Activated naive CD4-positive, alpha-beta T cell treated with anti-CD3 and anti-CD28 coated beads, Interleukin-2, amount 50 U/mL, for 72 hours (primary cell): Measurements from ENCODE around the gene NID1. TPM values are rescaled to one million over a fixed set of nuclear protein-coding genes. Genes with fewer than 3 reads are reported as not detected.
A peak's percentile ranks its signal among the peaks of the same experiment; 100 is the strongest.
"Not testable (repeated sequence)": the region's sequence is repeated elsewhere in the genome, so short reads cannot be mapped to it uniquely, and the experiment has no call there.

ENCODE experiments used
- ATAC-seq, 2 donors: fragments of 150-1000 bp; cut with Tn5 transposase; 2 replicates each; pipeline ENCODE4 v1.10.0; 2021; ENCODE audit warnings: mild to moderate bottlenecking in 2 of 2, moderate library complexity in 2 of 2
- DNase-seq, 2 donors: peaks; one replicate each; pipeline ENCODE4 v3.0.0; 2021 to 2022; ENCODE audit warnings: low spot score in 2 of 2
- H3K27ac Mint-ChIP-seq, 2 donors: one replicate each; pipeline ENCODE4 v1.8.0; 2022; ENCODE audit warnings: mild to moderate bottlenecking in 2 of 2, mixed read lengths in 2 of 2
- H3K36me3 Mint-ChIP-seq, 2 donors: one replicate each; pipeline ENCODE4 v1.8.0; 2022; ENCODE audit warnings: mixed read lengths in 2 of 2
- H3K9me3 Mint-ChIP-seq, 2 donors: one replicate each; pipeline ENCODE4 v1.8.0; 2022; ENCODE audit warnings: mixed read lengths in 2 of 2
- total RNA-seq, 2 donors: library from RNA; stranded (reverse); gene quantifications; one replicate each; pipeline ENCODE4 v1.2.3, GENCODE V29; 2022

Gene NID1
- total RNA-seq, 2 donors from 2014 or later = 0.70 TPM; not detected in 1

DNA sequence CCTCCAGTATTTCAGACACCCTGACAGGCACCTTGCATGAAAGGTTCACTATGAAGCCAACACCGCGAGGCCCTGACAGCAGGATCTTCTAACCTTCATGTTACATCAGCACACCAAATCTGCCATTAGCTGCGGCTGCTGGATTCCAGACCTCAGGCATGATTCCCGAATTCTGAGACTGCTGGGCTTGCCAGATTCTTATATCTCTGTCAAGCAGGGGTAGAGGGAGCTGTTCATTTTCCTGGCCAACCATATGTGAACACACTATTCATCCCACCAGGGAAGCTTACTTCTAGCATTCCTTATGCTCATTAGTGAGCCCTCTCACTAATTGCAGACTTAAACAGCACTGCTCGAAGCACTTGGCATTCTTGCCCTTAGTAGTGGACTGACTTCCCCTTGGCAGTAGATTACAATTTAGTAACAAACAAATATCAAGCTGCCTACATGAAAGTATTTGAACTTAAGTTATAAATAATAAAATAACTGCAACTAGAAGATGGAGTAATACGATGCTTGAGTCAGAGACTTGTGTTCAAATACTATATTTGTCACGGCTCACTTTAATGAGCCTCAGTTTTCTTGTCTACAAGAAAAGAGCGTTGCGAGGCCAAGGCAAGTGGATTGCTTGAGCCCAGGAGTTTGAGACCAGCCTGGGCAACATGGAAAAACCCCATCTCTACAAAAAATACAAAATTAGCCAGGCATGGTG lies 43.3 kb downstream of the NID1 start:
- no peak for ATAC-seq
- Mint-ChIP-seq H3K27ac (no peak overlapping the region), H3K36me3 (no peaks in the 10 kb centered on the region), H3K9me3 (no peaks in the 10 kb centered on the region)
- no peak for DNase-seq

DNA sequence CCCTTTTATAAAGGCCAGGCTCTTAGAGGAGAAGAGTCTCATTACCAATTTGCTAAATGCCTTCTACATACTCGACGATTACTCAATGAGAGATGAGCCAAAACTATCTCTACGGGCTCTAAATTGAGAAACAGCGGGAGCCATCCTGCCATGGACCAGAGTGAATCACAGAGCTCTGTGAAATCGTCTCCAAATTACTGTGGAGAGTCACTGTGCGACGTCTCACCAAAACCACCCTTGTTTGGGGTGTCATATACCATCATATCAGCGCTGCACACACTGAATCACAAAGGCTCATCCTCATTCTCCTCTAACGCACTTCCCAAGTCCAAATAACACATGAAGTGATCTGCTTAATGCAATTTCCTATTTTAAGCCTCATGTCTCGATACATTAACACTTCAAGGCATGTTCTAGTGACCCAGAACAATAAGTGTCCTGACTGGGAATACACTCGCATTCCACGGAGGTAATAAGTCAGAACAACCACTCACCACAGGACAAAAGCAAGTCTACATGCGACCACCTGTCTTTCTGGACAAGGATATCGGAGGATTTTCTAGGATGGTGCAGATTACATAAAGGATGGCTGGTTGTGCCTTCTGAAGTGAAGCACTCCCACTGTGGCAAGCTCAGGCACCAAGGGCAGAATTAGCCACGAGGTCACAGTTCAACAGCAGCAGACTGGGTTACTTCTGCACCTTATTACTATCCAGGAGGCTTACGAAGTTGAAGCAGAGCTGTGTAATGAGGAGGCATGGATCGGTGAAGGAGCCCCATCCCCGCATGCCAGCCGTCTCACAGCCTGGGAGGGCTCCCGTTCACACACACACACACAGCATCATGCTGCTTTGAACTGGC lies 44.3 kb downstream of the NID1 start:
- Mint-ChIP-seq H3K27ac (no peak overlapping the region), H3K36me3 (no peaks in the 10 kb centered on the region), H3K9me3 (no peaks in the 10 kb centered on the region)
- ATAC-seq = no peak
- no peak for DNase-seq

DNA sequence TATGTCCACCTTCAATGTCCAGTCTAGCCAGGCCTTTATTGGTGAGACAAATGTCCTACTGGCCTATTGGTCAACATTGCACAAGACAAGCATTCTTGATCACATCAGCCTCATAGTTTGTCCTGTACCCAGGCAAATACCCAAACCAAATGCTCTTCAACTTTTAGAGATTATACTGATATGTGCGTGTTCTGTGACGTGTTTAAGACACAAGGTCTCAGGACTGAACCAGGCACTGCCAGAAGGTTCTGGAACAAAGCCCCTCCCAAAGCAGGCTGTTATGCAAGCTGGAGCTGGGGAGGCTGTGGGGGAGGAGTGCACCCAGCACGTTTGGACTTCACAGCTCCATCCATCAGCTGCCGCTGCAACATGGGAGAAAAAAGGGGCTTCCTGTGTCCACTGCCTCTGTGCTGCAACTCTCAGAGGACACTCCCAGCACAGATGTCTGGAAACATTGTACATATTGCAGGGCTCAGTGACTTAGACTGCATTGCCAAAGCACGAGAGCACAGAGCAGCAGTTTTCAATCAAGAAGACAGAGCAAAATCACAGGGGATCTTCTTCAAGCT lies 45.9 kb downstream of the NID1 start:
- ATAC-seq (no peak), DNase-seq (no peak)
- Mint-ChIP-seq H3K36me3 (no peaks in the 10 kb centered on the region), H3K27ac (no peak overlapping the region), H3K9me3 (peaks cover 0 to 6% of the 10 kb centered on the region in 2 donors)

DNA sequence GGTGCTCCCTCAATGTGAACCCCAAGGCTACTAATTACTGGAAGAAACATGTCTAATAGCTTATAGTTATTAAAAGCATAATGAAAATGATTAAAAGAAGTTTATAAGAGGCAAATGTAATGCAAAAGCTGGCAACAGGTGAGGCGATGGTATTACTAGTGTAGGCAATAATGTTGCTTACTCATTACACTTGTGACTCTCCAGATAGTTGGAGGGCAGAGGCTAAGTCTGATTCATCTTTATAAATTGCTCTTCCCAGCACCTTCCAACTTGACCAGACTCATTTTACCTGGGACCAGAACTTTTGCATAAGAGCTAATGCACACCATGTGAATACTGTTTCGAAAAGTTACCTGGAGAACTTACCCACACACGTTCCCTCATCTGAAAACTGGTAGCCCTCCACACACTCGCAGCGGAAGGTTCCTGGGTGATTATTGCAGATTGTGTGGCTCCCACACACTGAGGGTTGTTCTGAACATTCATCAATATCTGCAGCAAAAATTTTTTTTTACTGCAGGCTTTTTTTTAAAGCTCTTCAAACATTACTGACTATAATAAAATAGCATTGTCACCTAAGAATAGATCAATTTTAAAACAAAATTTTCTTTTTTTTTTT lies 48.0 kb downstream of the NID1 start:
- peaks cover 0 to 6% of the 10 kb centered on the region in 2 donors for H3K9me3 Mint-ChIP-seq
- DNase-seq (no peak), ATAC-seq (no peak)
- H3K36me3 Mint-ChIP-seq = no peaks in the 10 kb centered on the region
- H3K27ac Mint-ChIP-seq = no peak overlapping the region

DNA sequence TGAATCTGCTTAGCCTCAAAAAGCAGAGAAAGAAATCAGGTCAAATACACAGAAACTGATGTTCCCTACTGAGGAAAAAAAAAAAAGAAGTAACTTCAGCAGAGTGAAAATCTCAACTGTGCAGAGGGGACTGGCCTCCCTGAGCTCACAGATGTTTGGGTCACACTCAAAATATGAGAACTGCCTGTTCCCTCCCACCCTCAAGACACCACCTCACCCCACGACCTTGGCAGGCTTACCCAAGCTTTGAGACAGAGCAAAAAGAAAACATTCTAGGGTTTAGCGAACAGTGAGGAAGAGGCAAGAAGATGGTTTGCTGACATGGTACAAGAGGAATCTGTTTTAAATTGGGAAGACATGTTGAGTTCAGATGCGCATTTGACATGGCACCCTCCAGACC lies 48.8 kb downstream of the NID1 start:
- peaks cover 0 to 6% of the 10 kb centered on the region in 2 donors for H3K9me3 Mint-ChIP-seq
- no peak for DNase-seq
- no peak for ATAC-seq

DNA sequence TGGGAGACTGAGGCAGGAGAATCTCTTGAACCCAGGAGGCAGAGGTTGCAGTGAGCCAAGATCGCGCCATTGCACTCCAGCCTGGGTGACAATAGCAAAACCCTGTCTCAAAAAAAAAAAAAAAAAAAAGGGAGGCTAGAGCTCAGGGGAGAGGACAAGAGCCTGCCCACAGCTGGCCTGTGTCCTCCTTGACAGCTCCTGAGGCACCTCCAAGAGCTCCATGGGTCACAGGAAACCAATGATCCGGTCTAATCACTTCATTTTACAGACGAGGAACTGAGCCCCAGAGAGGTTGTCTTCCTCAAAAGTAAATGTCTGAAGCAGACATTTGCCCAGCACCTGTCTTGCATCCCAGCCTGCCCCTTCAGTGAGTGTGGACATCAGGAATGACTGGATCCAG lies 49.4 kb downstream of the NID1 start:
- H3K36me3 Mint-ChIP-seq = no peaks in the 10 kb centered on the region
- no peak overlapping the region for H3K27ac Mint-ChIP-seq
- ATAC-seq (no peak), DNase-seq (no peak)
- peaks cover 0 to 6% of the 10 kb centered on the region in 2 donors for H3K9me3 Mint-ChIP-seq

More for the DNA sequence above, 48.8 kb downstream of the NID1 start:
- H3K27ac Mint-ChIP-seq = no peak overlapping the region
- no peaks in the 10 kb centered on the region for H3K36me3 Mint-ChIP-seq

DNA sequence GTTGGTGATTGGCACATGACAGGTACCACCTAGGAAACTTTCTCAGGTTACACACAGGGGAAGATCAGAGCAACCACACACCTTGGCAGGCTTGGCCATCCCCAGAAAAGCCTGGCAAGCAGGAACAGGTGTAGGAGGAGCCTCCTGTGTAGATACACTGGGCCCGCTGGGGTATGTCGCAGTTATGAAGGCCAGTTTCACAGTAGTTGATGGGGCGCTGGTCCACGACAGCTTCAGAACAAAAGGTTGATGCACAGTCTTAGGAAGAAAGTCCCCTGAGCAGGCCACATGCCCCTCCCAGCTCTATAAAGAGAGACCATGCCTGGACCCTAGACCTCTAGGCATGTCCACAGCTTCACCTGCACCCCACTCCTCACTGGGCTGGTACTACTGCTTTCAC lies 51.6 kb downstream of the NID1 start:
- ATAC-seq = no peak
- H3K27ac Mint-ChIP-seq = no peak overlapping the region

DNA sequence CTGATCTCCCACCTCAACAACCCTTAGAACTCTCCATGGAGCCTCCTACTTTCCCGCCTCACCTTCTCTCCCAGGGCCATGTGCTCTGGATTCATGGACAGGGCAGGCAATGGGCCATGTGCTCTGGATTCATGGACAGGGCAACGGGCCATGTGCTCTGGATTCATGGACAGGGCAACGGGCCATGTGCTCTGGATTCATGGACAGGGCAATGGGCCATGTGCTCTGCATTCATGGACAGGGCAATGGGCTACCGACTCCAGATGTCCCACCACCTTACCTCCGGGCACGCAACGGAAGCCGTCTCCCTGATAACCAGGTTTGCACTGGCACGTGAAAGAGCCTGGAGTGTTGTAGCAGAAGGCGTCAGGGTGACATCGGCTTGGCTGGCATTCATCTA lies 53.2 kb downstream of the NID1 start:
- Mint-ChIP-seq H3K36me3 (no peaks in the 10 kb centered on the region), H3K9me3 (peaks cover 0 to 6% of the 10 kb centered on the region in 2 donors), H3K27ac (no peak overlapping the region)
- ATAC-seq (no peak), DNase-seq (no peak)

More for the DNA sequence above, 51.6 kb downstream of the NID1 start:
- DNase-seq = no peak
- peaks cover 0 to 6% of the 10 kb centered on the region in 2 donors for H3K9me3 Mint-ChIP-seq
- H3K36me3 Mint-ChIP-seq = no peaks in the 10 kb centered on the region

DNA sequence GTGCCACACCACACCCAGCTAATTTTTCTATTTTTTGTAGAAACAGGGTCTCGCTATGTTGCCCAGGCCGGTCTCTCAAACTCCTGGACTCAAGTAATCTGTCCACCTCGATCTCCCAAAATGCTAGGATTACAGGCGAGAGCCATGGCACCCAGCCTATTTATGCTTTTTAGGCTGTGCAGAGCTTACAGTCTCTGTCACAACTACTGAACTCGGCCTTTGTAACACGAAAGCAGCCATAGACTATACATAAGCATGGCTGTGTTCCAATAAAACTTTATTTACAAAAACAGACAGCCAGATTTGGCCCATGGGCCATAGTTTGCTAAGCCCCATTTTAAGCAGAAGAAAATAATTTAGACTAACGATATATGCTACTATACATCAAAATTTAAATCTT lies 54.4 kb downstream of the NID1 start:
- H3K27ac Mint-ChIP-seq = no peak overlapping the region
- H3K9me3 Mint-ChIP-seq = peaks cover 0 to 6% of the 10 kb centered on the region in 2 donors
- DNase-seq (no peak), ATAC-seq (no peak)
- no peaks in the 10 kb centered on the region for H3K36me3 Mint-ChIP-seq

DNA sequence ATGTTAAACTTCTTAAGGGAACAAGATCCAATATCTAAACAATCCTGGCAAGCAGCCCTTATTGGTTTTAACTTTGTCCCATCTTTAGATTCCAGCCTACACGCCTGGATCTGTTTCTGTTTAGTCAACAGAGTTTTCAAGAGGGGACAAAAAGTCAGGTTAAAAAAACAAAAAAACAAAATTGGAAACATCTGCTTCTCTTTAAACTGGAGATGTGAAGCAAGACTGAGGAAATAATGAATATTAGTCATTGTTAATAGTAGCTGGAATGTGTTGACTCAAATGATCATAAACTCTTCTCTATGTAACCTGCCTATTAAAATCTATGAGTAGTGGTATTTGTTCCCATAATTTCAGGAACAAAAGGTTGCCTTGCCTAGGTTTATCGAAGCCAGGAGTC lies 55.0 kb downstream of the NID1 start:
- Mint-ChIP-seq H3K36me3 (no peaks in the 10 kb centered on the region), H3K27ac (no peak overlapping the region), H3K9me3 (peaks cover 0 to 4% of the 10 kb centered on the region in 2 donors)
- ATAC-seq (no peak), DNase-seq (no peak)

DNA sequence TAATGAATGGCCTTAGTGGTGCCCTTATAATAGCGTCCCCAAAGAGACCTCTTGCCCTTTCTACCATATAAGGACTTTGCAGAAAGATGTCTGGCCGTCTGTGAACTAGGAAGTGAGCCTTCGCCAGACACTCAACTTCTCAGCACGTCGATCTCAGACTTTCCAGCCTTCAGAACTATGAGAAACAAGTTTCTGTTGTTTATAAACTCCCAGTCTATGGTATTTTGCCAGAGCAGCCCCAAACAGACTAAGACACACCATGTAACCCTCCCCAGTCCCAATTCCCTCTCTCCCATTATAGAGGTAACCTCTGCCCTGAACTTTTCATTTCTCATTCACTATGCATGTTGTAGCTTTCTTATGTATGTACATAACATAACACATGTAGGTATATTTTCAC lies 55.7 kb downstream of the NID1 start:
- H3K9me3 Mint-ChIP-seq = no peaks in the 10 kb centered on the region
- H3K36me3 Mint-ChIP-seq = no peaks in the 10 kb centered on the region
- DNase-seq = no peak
- ATAC-seq = no peak
- no peak overlapping the region for H3K27ac Mint-ChIP-seq

DNA sequence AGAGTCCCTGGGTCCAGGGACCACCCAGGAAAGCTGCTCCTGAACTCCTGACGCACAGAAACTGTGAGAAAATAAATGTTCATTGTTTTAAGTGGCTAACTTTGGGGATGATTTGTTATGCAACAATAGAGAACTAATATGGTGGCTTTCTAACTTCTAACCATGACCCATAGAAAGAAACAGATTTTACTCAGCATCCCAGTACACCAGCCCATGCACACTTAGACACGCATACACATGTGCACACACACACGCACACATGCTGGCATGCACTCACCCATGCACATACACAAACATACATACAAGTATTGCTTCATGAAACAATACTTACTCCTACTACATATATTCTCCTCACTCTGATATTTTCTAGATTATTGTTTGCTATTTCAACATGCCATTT lies 57.1 kb downstream of the NID1 start:
- no peak overlapping the region for H3K27ac Mint-ChIP-seq
- ATAC-seq = no peak
- H3K36me3 Mint-ChIP-seq = no peaks in the 10 kb centered on the region
- H3K9me3 Mint-ChIP-seq = no peaks in the 10 kb centered on the region
- DNase-seq = no peak

DNA sequence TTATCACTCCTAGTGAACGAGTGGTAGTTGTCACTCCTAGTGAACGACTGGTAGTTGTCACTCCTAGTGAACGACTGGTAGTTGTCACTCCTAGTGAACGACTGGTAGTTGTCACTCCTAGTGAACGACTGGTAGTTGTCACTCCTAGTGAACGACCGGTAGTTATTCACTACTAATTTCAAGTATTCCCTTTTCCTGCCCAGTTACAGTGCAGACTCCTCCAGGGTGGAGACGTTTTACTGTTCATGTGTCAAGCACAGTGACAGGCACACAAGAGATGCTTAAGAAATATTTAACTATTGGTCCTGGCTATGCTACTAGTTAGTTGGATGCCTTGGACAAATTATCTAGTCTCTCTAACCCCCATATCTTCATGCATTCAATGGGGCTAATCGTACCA lies 61.8 kb downstream of the NID1 start:
- not testable (repeated sequence) for H3K9me3 Mint-ChIP-seq, ATAC-seq, DNase-seq, H3K36me3 Mint-ChIP-seq, H3K27ac Mint-ChIP-seq

DNA sequence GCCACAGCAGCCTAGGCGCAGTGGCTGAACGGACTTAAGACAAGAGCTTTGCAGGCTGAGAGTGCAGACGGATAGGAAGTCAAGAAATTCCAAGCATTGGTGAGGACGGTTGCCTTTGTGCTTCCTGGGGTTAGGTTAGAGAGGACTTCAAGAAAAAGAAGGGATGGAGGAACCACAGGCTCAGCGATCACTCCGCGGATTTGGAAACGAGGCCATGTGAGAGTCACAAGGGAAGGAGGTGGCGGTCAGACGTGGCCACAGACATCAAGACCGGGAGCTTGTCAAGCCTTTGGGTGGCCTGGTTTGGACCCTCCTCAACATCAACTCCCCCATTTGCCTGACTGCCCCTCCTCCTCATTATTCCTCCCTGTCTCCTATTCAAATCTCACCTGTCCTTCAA lies 62.3 kb downstream of the NID1 start:
- DNase-seq (no peak), ATAC-seq (no peak)
- Mint-ChIP-seq H3K27ac (no peak overlapping the region), H3K36me3 (peaks cover 0 to 4% of the 10 kb centered on the region in 2 donors), H3K9me3 (peaks cover 0 to 3% of the 10 kb centered on the region in 2 donors)

DNA sequence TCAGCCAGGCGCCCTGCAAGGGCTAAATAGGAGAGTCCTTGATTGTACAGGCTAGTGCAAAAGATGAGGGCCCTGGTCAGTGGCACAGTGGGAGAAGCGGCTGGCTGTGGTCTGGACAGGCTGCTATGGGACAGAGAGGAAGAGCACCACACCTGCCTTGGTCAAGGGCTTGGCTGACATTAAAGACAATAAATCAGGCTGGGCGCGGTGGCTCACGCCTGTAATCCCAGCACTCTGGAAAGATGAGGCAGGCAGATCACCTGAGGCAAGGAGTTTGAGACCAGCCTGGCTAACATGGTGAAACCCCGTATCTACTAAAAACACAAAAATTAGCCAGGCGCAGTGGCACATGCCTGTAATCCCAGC lies 62.9 kb downstream of the NID1 start:
- Mint-ChIP-seq H3K9me3 (peaks cover 0 to 3% of the 10 kb centered on the region in 2 donors), H3K36me3 (peaks cover 0 to 4% of the 10 kb centered on the region in 2 donors), H3K27ac (peak overlapping the region in 1 of 2 donors; percentile 13)
- ATAC-seq (no peak), DNase-seq (no peak)

DNA sequence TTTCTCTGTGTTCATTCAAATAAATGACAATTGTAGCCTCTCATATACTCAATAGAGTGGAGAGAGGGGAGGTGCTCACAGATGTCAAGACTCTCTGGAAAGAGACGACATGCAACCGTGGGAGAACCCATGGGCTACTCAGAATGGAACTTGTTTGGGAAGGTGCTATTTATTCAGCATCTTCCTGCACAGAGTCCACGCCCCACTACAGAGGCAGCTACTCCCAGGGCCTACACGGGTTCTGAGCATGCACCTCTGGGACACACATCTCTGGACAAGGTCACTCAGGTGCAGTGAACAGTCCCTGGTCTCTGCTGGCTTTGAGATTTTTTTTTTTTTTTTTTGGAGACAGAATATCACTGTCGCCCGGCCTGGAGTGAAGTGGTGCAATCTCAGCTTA lies 64.1 kb downstream of the NID1 start:
- ATAC-seq (no peak), DNase-seq (no peak)
- Mint-ChIP-seq H3K9me3 (peaks cover 0 to 3% of the 10 kb centered on the region in 2 donors), H3K36me3 (peaks cover 0 to 4% of the 10 kb centered on the region in 2 donors), H3K27ac (peak overlapping the region; percentile 81 to 85)
